Hematopoietic multipotent progenitor cell treated with erythropoietin and hydrocortisone succinate and interleukin-3 and kit ligand, for 4 days (in vitro differentiated cells): ENCODE results near the gene GM2A.
A peak's percentile ranks its signal among the peaks of the same experiment; 100 is the strongest.

ENCODE experiments used
- DNase-seq: peaks from one replicate; pipeline ENCODE4 v3.0.0-alpha.2; 2015

GM2A gene

GRCh38 chr5:151252762-151253604, at the start of gene GM2A:
Gene GM2A, plus strand, starts transcription at chr5:151253185. Its CDS starts 32 bp downstream, at chr5:151253217.
- peak; percentile 100 for DNase-seq

DNA sequence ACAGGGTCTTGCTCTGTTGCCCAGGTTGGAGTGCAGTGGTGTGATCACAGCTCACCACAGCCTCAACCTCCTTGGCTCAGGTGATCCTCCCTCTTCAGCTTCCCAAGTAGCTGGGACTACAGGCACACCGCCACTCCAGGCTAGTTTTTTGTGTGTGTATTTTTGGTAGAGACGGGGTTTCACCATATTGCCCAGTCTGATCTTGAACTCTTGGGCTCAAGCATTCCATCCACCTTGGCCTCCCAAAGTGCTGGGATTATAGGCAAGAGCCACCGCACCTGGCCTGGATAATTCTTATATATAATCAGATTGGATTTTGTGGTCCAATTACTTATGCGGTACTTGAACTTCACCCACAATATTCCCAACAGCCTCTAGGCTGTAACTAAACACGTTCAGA, 48.9 kb upstream of the GM2A start:
- no peak for DNase-seq

- no peak for DNase-seq
These were observed 47.6 kb upstream of the GM2A start for GRCh38 chr5:151205411-151205810.

DNA sequence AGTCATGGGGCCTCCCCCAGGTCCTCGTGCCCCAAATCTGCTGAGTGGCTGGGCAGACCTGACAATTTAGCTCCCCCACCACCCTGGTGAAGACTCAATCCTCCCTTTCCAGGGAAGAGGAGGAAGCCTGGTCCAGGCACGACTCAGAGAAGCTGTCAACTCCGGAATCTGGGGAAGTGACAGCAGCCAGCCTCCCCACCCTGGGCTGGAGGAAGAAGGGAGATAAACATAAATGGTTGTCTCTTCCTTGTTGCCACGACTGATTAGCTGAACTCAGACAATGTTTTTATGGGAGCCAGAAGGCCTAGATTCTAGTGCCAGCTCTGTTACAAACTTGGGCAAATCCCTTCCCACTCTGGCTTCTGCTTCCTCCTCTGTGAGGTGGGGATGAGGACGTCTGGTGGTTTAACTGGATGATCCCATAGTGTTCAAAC, 44.5 kb upstream of the GM2A start:
- DNase-seq = peak; percentile 55

- no peak for DNase-seq
These were observed 40.6 kb upstream of the GM2A start for GRCh38 chr5:151212406-151212798.

GRCh38 chr5:151213803-151214613, 39.0 kb upstream of the GM2A start:
- peak; percentile 99 for DNase-seq

GRCh38 chr5:151214614-151215545, 38.1 kb upstream of the GM2A start:
- DNase-seq = peak; percentile 79

GRCh38 chr5:151215546-151215880, 37.5 kb upstream of the GM2A start:
- no peak for DNase-seq

GRCh38 chr5:151216781-151217180, 36.2 kb upstream of the GM2A start:
- DNase-seq = no peak

DNA sequence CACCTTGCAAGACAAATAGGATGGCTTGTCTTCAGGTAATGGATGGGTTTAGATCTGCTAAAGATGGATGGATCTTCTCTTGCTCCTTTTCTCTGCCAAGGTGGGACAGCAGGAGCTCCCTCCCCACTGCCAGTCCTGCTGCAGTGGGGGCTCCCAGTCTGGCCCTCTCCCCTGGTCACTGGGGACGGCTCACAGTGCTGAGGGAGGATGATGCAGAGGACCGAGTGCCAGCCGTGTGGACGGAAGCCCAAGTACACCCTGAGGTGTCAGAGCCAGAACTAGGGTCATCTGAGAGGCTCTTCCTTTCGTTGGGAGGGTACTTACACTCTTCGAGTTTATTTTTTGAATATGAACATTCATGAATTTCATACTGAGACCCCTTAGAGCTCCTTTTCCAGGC, 34.8 kb upstream of the GM2A start:
- no peak for DNase-seq

DNA sequence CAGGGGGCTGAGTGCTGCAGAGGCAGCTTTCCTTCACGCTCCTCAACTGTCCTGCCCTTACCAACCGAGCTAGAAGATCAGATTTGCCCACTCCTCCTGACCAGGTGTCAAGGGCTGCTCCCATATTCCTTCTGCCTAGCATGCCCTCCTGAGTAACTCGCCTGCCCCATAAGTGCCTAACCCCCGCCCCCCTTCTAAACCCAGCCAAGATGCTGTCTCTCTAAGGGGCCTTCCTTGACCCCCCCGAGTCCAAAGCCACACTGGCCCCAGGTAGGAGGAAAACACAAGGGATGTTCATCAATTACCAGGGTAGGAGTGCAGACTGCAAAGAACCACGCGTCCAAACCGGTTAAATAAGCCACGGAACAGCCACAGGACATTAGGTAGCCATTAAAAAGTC, 33.8 kb upstream of the GM2A start:
- DNase-seq = no peak

- DNase-seq = peak; percentile 43
These were observed 33.2 kb upstream of the GM2A start for GRCh38 chr5:151219789-151220188.

DNA sequence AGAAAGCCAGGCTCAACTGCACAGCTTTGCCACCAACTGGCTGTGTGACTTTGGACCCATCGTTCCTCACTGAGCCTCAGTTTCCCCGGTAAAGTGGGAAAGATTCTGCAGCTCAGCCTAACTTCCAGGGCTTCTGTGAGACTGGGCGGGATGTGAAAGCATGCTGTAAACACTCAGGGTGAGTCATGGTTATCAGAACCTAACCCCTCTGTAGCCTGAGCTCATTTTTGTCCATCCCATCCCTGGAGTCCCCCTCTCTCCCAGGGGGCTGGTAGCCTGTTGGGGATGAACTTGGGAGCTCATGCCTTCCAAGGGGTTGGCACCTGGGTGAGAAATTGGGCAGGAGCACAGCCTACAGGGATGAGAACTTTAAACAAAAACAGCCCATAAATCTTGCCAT, 31.4 kb upstream of the GM2A start:
- DNase-seq = no peak

- no peak for DNase-seq
These were observed 30.8 kb upstream of the GM2A start for GRCh38 chr5:151222054-151222789.

DNA sequence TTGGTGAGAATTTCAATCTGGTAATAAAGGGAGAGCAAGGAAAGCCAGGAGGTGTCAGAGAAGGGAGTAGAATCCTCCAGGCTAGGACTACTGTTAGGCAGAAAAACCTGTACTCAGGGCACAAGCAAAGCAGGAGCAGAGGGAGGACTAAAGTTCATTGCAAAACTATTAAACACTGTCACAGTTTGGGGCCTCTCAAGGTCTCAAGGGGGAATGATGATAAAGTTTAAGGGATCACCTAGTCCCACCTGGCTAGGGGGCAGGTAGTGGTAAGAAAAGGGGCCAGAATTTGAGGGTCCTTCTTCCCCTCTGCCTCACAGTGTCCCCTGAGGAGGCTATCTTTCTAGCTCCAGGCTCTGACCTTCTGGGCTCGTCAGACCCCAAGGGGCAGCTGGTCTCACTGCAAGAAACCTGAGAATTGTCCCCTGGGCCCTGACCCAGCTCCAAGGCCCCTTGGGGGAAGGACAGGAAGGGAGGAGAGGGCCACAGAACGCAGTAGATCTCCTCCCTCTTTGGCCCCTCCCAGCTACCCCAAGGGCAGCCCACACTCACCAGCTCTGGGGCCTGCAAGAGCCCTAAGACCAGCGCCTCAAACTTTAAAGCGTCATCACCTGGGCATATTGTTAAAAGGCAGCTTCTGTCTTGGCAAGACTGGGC, 30.1 kb upstream of the GM2A start:
- DNase-seq = peak; percentile 90

DNA sequence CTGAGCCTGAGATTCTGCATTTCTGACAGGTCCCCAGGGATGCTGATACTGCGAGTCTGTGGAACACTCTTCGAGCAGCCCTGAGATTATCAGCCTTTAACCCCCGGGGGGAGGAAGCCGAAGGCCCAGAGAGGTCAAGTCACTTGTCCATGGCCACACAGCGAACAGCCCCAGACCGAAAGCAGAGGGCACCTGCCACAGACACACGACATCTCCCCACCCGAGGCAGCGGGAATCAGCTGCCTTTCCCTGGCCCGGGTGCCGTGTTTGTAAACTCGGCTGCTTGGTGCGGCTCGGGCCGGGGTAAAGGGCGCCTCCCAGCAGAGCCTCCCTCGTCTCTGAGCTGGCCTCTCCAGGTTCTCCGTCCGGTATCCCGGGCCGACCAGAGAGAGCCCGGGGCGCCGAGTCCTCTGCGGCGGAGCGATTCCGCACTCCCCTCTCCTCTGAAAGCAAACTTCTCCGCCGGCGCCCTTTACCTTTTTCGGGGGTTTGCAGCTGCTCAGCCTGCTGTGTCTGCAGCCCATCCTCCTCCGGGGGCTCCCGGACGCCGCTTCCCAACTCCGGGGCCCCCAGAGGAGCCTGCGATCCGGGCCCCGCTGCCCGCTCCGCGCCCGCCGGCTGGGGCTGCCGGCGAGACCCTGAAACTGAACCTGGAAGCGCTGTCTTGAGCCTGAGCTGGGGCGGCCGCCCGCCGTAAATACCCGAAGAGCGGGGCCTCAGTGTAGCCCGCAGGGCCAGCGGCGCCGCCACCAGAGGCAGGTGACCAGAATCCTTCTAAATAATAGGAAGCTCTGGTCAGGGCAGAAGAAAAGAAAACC, 29.3 kb upstream of the GM2A start, which contains the start of gene CCDC69:
Gene CCDC69 (minus strand): TSS at position 646 of the 818 bp plus-strand sequence. CDS start 122 bp downstream, at position 524.
- peak; percentile 87 for DNase-seq

- DNase-seq = peak; percentile 65
These were observed 28.6 kb upstream of the GM2A start for GRCh38 chr5:151224372-151224771.

- DNase-seq = no peak
These were observed 27.9 kb upstream of the GM2A start for GRCh38 chr5:151225071-151225470.

GRCh38 chr5:151225475-151225874, 27.5 kb upstream of the GM2A start:
- DNase-seq = no peak

GRCh38 chr5:151227918-151228447, 25.0 kb upstream of the GM2A start:
- DNase-seq = no peak
